HUES6 (cell line): ENCODE data around the gene NAA35.
"Not testable (repeated sequence)": the region's sequence is repeated elsewhere in the genome, so short reads cannot be mapped to it uniquely, and the experiment has no call there.

Source experiments
- H3K27ac ChIP-seq: 2 replicates; pipeline ENCODE4 v1.7.0; 2013; ENCODE audit warnings: low read depth, mild to moderate bottlenecking, low read length, inconsistent platforms
- H3K27me3 ChIP-seq: 2 replicates; pipeline ENCODE4 v1.6.1; 2013; ENCODE audit warnings: low read length; ENCODE audit not compliant: control insufficient read depth, insufficient read depth
- H3K36me3 ChIP-seq: 2 replicates; pipeline ENCODE4 v1.6.1; 2013; ENCODE audit warnings: low read length; ENCODE audit not compliant: control insufficient read depth, insufficient read depth
- H3K4me1 ChIP-seq: 2 replicates; pipeline ENCODE4 v1.6.1; 2013; ENCODE audit warnings: low read length; ENCODE audit not compliant: control insufficient read depth, insufficient read depth
- H3K4me3 ChIP-seq: 2 replicates; pipeline ENCODE4 v1.5.1; 2013; ENCODE audit warnings: low read depth, low read length
- H3K9ac ChIP-seq: one replicate; pipeline ENCODE4 v1.6.1; 2013; ENCODE audit warnings: mild to moderate bottlenecking, low read length
- H3K9me3 ChIP-seq: 2 replicates; pipeline ENCODE4 v1.6.1; 2013; ENCODE audit warnings: low read depth, low read length; ENCODE audit not compliant: control insufficient read depth, insufficient read depth

The NAA35 gene

GRCh38 chr9:86045654-86046053 is 104.7 kb downstream of the NAA35 start:
- no peak overlapping the region for H3K27ac ChIP-seq
- no peak overlapping the region for H3K4me3 ChIP-seq
- H3K9ac ChIP-seq = no peak overlapping the region
- no peaks in the 10 kb centered on the region for H3K4me1 ChIP-seq
- H3K27me3 ChIP-seq = no peaks in the 10 kb centered on the region
- peaks cover 9% of the 10 kb centered on the region for H3K36me3 ChIP-seq
- H3K9me3 ChIP-seq = no peaks in the 10 kb centered on the region

GRCh38 chr9:86046071-86046636 is 105.2 kb downstream of the NAA35 start:
- H3K27me3 ChIP-seq = no peaks in the 10 kb centered on the region
- H3K9me3 ChIP-seq = no peaks in the 10 kb centered on the region
- H3K36me3 ChIP-seq = peaks cover 9% of the 10 kb centered on the region
- H3K9ac ChIP-seq = no peak overlapping the region
- no peak overlapping the region for H3K27ac ChIP-seq
- H3K4me1 ChIP-seq = no peaks in the 10 kb centered on the region
- H3K4me3 ChIP-seq = no peak overlapping the region

- H3K36me3 ChIP-seq = peaks cover 9% of the 10 kb centered on the region
- H3K9ac ChIP-seq = no peak overlapping the region
- no peak overlapping the region for H3K4me3 ChIP-seq
- H3K27me3 ChIP-seq = no peaks in the 10 kb centered on the region
- H3K9me3 ChIP-seq = no peaks in the 10 kb centered on the region
- no peaks in the 10 kb centered on the region for H3K4me1 ChIP-seq
- no peak overlapping the region for H3K27ac ChIP-seq
Observed at GRCh38 chr9:86046930-86047341, 106.0 kb downstream of the NAA35 start.

GRCh38 chr9:86047361-86047760 is 106.4 kb downstream of the NAA35 start:
- Histone ChIP-seq H3K9me3 (no peaks in the 10 kb centered on the region), H3K27ac (no peak overlapping the region), H3K4me3 (no peak overlapping the region), H3K4me1 (no peaks in the 10 kb centered on the region), H3K27me3 (no peaks in the 10 kb centered on the region), H3K9ac (no peak overlapping the region), H3K36me3 (peaks cover 9% of the 10 kb centered on the region)

- H3K9ac ChIP-seq, H3K36me3 ChIP-seq, H3K4me3 ChIP-seq, H3K9me3 ChIP-seq, H3K4me1 ChIP-seq, H3K27ac ChIP-seq, H3K27me3 ChIP-seq: not testable (repeated sequence)
Observed at GRCh38 chr9:86048018-86048742, 107.2 kb downstream of the NAA35 start.

- no peaks in the 10 kb centered on the region for H3K36me3 ChIP-seq
- H3K4me1 ChIP-seq = no peaks in the 10 kb centered on the region
- H3K9me3 ChIP-seq = no peaks in the 10 kb centered on the region
- H3K27me3 ChIP-seq = no peaks in the 10 kb centered on the region
- no peak overlapping the region for H3K9ac ChIP-seq
- no peak overlapping the region for H3K4me3 ChIP-seq
- H3K27ac ChIP-seq = no peak overlapping the region
Observed at GRCh38 chr9:86052556-86053468, 111.9 kb downstream of the NAA35 start.

GRCh38 chr9:86054695-86055094 is 113.7 kb downstream of the NAA35 start:
- H3K9ac ChIP-seq = no peak overlapping the region
- no peaks in the 10 kb centered on the region for H3K27me3 ChIP-seq
- H3K9me3 ChIP-seq = no peaks in the 10 kb centered on the region
- H3K4me3 ChIP-seq = no peak overlapping the region
- no peak overlapping the region for H3K27ac ChIP-seq
- no peaks in the 10 kb centered on the region for H3K4me1 ChIP-seq
- H3K36me3 ChIP-seq = no peaks in the 10 kb centered on the region

GRCh38 chr9:86057491-86057890 is 116.5 kb downstream of the NAA35 start:
- Histone ChIP-seq H3K27ac (no peak overlapping the region), H3K36me3 (no peaks in the 10 kb centered on the region), H3K9me3 (no peaks in the 10 kb centered on the region), H3K4me3 (no peak overlapping the region), H3K4me1 (0 out of 2 replicates have a peak, but pooled peaks cover under 1% of the 10 kb centered on the region), H3K27me3 (no peaks in the 10 kb centered on the region), H3K9ac (no peak overlapping the region)

GRCh38 chr9:86061972-86062739 is 121.2 kb downstream of the NAA35 start:
- Histone ChIP-seq H3K27me3 (no peaks in the 10 kb centered on the region), H3K36me3 (no peaks in the 10 kb centered on the region; the same call in 1 of the 2 replicates), H3K4me3 (no peak overlapping the region), H3K9ac (no peak overlapping the region), H3K4me1 (peaks cover 19% of the 10 kb centered on the region), H3K27ac (no peak overlapping the region), H3K9me3 (no peaks in the 10 kb centered on the region)

- Histone ChIP-seq H3K36me3 (no peaks in the 10 kb centered on the region; the same call in 1 of the 2 replicates), H3K9ac (no peak overlapping the region), H3K4me3 (no peak overlapping the region), H3K4me1 (peaks cover 19% of the 10 kb centered on the region), H3K9me3 (no peaks in the 10 kb centered on the region), H3K27me3 (no peaks in the 10 kb centered on the region), H3K27ac (no peak overlapping the region)
Observed at GRCh38 chr9:86062845-86063693, 122.1 kb downstream of the NAA35 start.
